ENCODE results near the gene MORC2.

The MORC2 gene

DNA sequence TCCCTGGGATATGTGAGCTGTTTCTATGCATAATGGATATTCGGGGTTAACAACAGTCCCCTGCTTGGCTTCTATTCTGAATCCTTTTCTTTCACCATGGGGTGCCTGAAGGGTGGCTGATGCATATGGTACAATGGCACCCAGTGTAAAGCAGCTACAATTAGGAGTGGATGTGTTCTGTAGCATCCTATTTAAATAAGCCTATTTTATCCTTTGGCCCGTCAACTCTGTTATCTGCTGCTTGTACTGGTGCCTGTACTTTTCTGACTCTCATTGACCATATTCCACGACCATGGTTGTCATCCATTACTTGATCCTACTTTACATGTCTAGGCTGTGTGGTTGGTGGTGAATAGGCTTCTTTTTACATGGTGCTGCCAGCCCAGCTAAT is 1.8 kb upstream of the MORC2 start:
- no peak for DNase-seq (ENCODE audit: low read depth in 1 of 2, low spot score in 1 of 2)
- TF ChIP-seq, protein P1, sequence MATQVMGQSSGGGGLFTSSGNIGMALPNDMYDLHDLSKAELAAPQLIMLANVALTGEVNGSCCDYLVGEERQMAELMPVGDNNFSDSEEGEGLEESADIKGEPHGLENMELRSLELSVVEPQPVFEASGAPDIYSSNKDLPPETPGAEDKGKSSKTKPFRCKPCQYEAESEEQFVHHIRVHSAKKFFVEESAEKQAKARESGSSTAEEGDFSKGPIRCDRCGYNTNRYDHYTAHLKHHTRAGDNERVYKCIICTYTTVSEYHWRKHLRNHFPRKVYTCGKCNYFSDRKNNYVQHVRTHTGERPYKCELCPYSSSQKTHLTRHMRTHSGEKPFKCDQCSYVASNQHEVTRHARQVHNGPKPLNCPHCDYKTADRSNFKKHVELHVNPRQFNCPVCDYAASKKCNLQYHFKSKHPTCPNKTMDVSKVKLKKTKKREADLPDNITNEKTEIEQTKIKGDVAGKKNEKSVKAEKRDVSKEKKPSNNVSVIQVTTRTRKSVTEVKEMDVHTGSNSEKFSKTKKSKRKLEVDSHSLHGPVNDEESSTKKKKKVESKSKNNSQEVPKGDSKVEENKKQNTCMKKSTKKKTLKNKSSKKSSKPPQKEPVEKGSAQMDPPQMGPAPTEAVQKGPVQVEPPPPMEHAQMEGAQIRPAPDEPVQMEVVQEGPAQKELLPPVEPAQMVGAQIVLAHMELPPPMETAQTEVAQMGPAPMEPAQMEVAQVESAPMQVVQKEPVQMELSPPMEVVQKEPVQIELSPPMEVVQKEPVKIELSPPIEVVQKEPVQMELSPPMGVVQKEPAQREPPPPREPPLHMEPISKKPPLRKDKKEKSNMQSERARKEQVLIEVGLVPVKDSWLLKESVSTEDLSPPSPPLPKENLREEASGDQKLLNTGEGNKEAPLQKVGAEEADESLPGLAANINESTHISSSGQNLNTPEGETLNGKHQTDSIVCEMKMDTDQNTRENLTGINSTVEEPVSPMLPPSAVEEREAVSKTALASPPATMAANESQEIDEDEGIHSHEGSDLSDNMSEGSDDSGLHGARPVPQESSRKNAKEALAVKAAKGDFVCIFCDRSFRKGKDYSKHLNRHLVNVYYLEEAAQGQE (IDR thresholded peaks at IDR 0.05; ENCODE audit: insufficient replicate concordance, low read depth): no peak
- TF ChIP-seq SPI1 (IDR thresholded peaks at IDR 0.05; ENCODE audit: borderline replicate concordance, low read depth) (no peak), GABPA (IDR thresholded peaks at IDR 0.05; ENCODE audit: low read depth) (no peak), POLR2AphosphoS5 (IDR thresholded peaks at IDR 0.05; ENCODE audit: low read depth) (no peak)
- TF ChIP-seq, protein P2, sequence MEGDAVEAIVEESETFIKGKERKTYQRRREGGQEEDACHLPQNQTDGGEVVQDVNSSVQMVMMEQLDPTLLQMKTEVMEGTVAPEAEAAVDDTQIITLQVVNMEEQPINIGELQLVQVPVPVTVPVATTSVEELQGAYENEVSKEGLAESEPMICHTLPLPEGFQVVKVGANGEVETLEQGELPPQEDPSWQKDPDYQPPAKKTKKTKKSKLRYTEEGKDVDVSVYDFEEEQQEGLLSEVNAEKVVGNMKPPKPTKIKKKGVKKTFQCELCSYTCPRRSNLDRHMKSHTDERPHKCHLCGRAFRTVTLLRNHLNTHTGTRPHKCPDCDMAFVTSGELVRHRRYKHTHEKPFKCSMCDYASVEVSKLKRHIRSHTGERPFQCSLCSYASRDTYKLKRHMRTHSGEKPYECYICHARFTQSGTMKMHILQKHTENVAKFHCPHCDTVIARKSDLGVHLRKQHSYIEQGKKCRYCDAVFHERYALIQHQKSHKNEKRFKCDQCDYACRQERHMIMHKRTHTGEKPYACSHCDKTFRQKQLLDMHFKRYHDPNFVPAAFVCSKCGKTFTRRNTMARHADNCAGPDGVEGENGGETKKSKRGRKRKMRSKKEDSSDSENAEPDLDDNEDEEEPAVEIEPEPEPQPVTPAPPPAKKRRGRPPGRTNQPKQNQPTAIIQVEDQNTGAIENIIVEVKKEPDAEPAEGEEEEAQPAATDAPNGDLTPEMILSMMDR (IDR thresholded peaks at IDR 0.05; ENCODE audit: insufficient read depth, low read length): no peak
- Histone ChIP-seq H3K27ac (replicated peaks) (no peak overlapping the region), H3K27me3 (ENCODE audit: insufficient read depth, poor library complexity, severe bottlenecking) (no peaks in the 10 kb centered on the region), H3K4me3 (replicated peaks; ENCODE audit: insufficient read depth, low read length) (peak overlapping the region; percentile 73)

DNA sequence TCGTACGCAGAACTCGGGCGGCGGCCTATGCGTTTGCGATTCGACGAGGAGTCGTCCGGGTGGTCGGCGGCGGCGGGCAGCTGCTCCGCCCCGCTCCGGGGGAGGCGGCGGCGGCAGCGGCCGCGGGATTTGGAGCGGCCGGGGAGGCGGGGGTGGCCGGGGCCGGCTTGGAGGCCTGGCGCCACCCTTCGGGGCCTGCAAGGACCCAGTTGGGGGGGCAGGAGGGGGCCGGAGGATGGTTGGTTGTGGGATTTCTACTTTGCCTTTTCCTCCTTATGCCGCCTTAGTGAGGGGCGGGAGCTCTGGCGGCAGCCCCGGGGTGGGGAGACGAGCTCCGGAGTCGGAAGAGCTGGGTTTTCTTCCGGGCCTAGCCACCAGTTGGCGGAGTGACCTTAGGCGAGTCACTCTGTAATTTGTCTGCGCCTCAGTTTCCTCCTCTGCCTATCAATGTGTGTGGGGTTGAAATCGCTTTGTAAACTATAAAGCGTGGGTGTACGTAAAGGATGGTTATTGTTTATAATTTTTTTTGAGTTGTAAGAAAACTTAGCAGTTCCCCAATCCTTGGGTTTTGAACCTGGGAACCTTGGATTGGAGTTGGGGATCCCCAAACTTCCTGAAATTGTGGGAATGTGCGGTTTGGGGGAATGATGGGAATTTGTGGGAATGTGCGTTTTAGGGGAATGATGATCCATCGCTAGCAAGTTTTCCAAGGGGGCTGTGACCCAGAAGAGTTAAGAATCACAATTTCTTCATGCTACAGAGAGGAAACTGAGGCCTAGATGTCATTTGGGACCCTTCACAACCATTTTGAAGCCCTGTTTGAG is 1.2 kb upstream of the MORC2 start:
- peak; percentile 38 to 43 for DNase-seq (ENCODE audit: low read depth in 1 of 2, low spot score in 1 of 2)
- TF ChIP-seq, protein P2 (IDR thresholded peaks at IDR 0.05; ENCODE audit: insufficient read depth, low read length): no peak
- TF ChIP-seq POLR2AphosphoS5 (IDR thresholded peaks at IDR 0.05; ENCODE audit: low read depth) (no peak), GABPA (IDR thresholded peaks at IDR 0.05; ENCODE audit: low read depth) (0 out of 2 replicates have a peak, but pooled peaks have one; percentile 27)
- no peaks in the 10 kb centered on the region for H3K27me3 ChIP-seq (ENCODE audit: insufficient read depth, poor library complexity, severe bottlenecking)
- peak overlapping the region; percentile 73 for H3K4me3 ChIP-seq (replicated peaks; ENCODE audit: insufficient read depth, low read length)
- H3K27ac ChIP-seq (replicated peaks): peak overlapping the region; percentile 99

DNA sequence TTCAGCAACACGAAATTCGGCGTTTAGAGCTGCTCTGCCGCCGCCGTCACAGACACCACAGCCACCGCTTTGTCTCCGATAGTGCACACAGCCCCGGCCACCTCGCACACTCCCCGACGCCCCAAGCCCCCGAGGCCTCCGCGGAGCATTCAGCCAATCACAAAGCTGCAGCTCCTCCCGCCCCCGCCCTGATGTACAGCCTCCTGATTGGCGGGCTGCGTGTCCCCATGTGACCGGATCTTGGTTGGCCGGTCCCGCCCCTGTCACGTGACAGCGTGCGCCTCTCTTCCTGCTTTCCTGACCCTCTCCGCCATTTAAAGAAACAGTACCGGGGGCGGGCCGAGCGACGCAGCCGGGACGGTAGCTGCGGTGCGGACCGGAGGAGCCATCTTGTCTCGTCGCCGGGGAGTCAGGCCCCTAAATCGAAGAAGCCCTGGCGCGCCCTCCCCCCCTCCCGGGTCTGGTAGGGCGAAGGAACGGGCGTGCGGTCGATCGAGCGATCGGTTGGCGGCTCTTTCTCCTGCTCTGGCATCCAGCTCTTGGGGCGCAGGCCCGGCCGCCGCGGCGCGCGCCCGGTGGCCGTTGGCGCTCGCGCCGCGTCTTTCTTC is 454 bp upstream of the MORC2 start, which contains the start of gene TUG1:
TUG1 (plus strand) TSS at position 342 of the 608 bp plus-strand sequence.
- peak; percentile 98 for DNase-seq (ENCODE audit: low read depth in 1 of 2, low spot score in 1 of 2)
- no peak for TF ChIP-seq POLR2AphosphoS5 (IDR thresholded peaks at IDR 0.05; ENCODE audit: low read depth)
- peak; percentile 79 for TF ChIP-seq GABPA (IDR thresholded peaks at IDR 0.05; ENCODE audit: low read depth)
- TF ChIP-seq, protein P2 (IDR thresholded peaks at IDR 0.05; ENCODE audit: insufficient read depth, low read length): no peak
- H3K4me3 ChIP-seq (replicated peaks; ENCODE audit: insufficient read depth, low read length): peak within 1 kb of the TSS; percentile 73
- H3K27me3 ChIP-seq (ENCODE audit: insufficient read depth, poor library complexity, severe bottlenecking): no peaks in the 10 kb centered on the region
- H3K27ac ChIP-seq (replicated peaks): peak within 1 kb of the TSS; percentile 99

DNA sequence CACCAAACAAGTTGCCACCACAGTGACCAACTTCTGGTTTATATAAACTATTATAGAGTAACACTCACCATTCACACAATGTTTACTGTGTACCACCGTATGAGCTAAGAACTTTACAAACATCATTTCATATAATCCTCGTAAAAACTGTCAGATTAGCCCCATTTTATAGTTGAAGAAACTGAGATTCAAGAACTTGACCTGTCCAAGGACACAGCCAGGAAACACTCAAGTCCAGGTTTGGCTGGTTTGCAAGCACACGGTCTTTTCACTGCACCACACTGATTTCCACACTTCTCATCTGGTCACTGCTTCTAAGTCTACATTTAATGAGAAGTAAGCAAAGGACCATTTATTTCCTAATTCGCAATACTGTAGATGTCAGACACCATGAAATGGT is 3.7 kb downstream of the MORC2 start:
- Histone ChIP-seq H3K4me3 (replicated peaks; ENCODE audit: insufficient read depth, low read length) (no peak overlapping the region), H3K27ac (replicated peaks) (no peak overlapping the region), H3K27me3 (ENCODE audit: insufficient read depth, poor library complexity, severe bottlenecking) (no peaks in the 10 kb centered on the region)
- no peak for DNase-seq (ENCODE audit: low read depth in 1 of 2, low spot score in 1 of 2)
- TF ChIP-seq, protein P1 (IDR thresholded peaks at IDR 0.05; ENCODE audit: insufficient replicate concordance, low read depth): no peak
- TF ChIP-seq POLR2AphosphoS5 (IDR thresholded peaks at IDR 0.05; ENCODE audit: low read depth): no peak
- TF ChIP-seq GABPA (IDR thresholded peaks at IDR 0.05; ENCODE audit: low read depth): no peak
- TF ChIP-seq SPI1 (IDR thresholded peaks at IDR 0.05; ENCODE audit: borderline replicate concordance, low read depth): no peak
- TF ChIP-seq, protein P2 (IDR thresholded peaks at IDR 0.05; ENCODE audit: insufficient read depth, low read length): no peak
